Uterus (tissue), 4 donors: ENCODE results near the gene XPNPEP3. TPM values are rescaled to one million over a fixed set of nuclear protein-coding genes. Genes with fewer than 3 reads are reported as not detected.

Experiments
- DNase-seq, 2 donors: peaks; one replicate each; pipeline ENCODE4 v3.0.0-alpha.2; 2019 to 2020
- H3K27ac ChIP-seq, 2 donors: fragments of 200-600 bp; sonication (generic); 1 replicate in 1 of 2; 2 replicates in 1 of 2; pipeline ENCODE4 v1.5.1; 2016 to 2018
- H3K27me3 ChIP-seq, 2 donors: fragments of 200-600 bp; sonication (generic); one replicate each; pipeline ENCODE4 v1.5.1; 2018 to 2019; ENCODE audit warnings: control low read depth in 1 of 2
- H3K36me3 ChIP-seq, 2 donors: fragments of 200-600 bp; sonication (generic); one replicate each; pipeline ENCODE4 v1.5.1; 2019; ENCODE audit warnings: control low read depth in 1 of 2
- H3K4me1 ChIP-seq, 2 donors: fragments of 200-600 bp; sonication (generic); one replicate each; pipeline ENCODE4 v1.5.1; 2018 to 2019; ENCODE audit warnings: control low read depth in 1 of 2
- H3K4me3 ChIP-seq, 2 donors: fragments of 200-600 bp; sonication (generic); 1 replicate in 1 of 2; 2 replicates in 1 of 2; pipeline ENCODE4 v1.5.1; 2018 to 2019; ENCODE audit warnings: mild to moderate bottlenecking in 1 of 2
- H3K9me3 ChIP-seq, 2 donors: fragments of 200-600 bp; sonication (generic); one replicate each; pipeline ENCODE4 v1.5.1; 2019; ENCODE audit warnings: control low read depth in 1 of 2
- CTCF ChIP-seq, 4 experiments: fragments of 200-600 bp in 2 of 4; fragments of 450-650 bp in 2 of 4; sonication (generic) in 2 of 4; IDR thresholded peaks; one replicate each; pipeline ENCODE4 v1.5.1; 2016 to 2019; ENCODE audit warnings: antibody characterized with exemption in 4 of 4, mild to moderate bottlenecking in 2 of 4, moderate library complexity in 1 of 4
- POLR2A ChIP-seq, 2 donors: fragments of 450-650 bp; IDR thresholded peaks; one replicate each; pipeline ENCODE4 v1.6.1; 2016; ENCODE audit warnings: antibody characterized with exemption in 2 of 2, mild to moderate bottlenecking in 1 of 2, moderate library complexity in 1 of 2
- intact Hi-C: fragments of 100-400 bp; cut with DNase I; formaldehyde crosslinking; loops from one replicate; pipeline ENCODE4 v1.15.1; 2023; ENCODE audit warnings: low total_unique reads
- total RNA-seq, 4 donors: library from RNA; depleted of rRNA in 3 of 4; stranded (reverse); fragments of >200 nt in 3 of 4; gene quantifications; one replicate each; pipeline versions ENCODE4 v1.1.0 to v1.2.4, GENCODE V29; 2014 to 2023
- donor health status: DM: yes; HTN: yes; CAD: no.

Gene XPNPEP3
- total RNA-seq, 4 donors from 2014 or later = 1.5 to 25.6 (median 8.0) TPM

GRCh38 chr22:40950962-40951794 lies 94.2 kb downstream of the XPNPEP3 start, which contains the start of gene RBX1:
TSS of gene RBX1 (plus strand) at chr22:40951378. CDS start at chr22:40951399, 21 bp downstream.
- no peak for TF ChIP-seq CTCF (IDR thresholded peaks at IDR 0.05)
- TF ChIP-seq POLR2A (IDR thresholded peaks at IDR 0.05) = peak; percentile 70 to 71
- H3K9me3 ChIP-seq = no peaks in the 10 kb centered on the region
- H3K27ac ChIP-seq = peak within 1 kb of the TSS; percentile 96 to 97
- peak within 1 kb of the TSS; percentile 74 to 94 for H3K4me3 ChIP-seq
- DNase-seq = peak; percentile 98 to 99
- intact Hi-C loops = loop anchor here (1.0 to 10.0 kb wide), 2 partner anchors 74 to 140 kb away; no protein-coding TSS in a partner anchor
- peaks cover 0 to 7% of the 10 kb centered on the region in 2 donors for H3K4me1 ChIP-seq
- no peaks in the 10 kb centered on the region for H3K36me3 ChIP-seq
- H3K27me3 ChIP-seq = no peaks in the 10 kb centered on the region

GRCh38 chr22:40951795-40952605 lies 95.1 kb downstream of the XPNPEP3 start:
- TF ChIP-seq POLR2A (IDR thresholded peaks at IDR 0.05) (no peak), CTCF (IDR thresholded peaks at IDR 0.05) (no peak)
- no peaks in the 10 kb centered on the region for H3K27me3 ChIP-seq
- no peaks in the 10 kb centered on the region for H3K9me3 ChIP-seq
- peak overlapping the region; percentile 96 to 97 for H3K27ac ChIP-seq
- intact Hi-C loops = loop anchor here (10.0 kb wide), 1 partner anchor 73 kb away; no protein-coding TSS in a partner anchor
- H3K4me3 ChIP-seq = peak overlapping the region; percentile 74 to 94
- H3K4me1 ChIP-seq = peaks cover 0 to 7% of the 10 kb centered on the region in 2 donors
- no peaks in the 10 kb centered on the region for H3K36me3 ChIP-seq
- no peak for DNase-seq

- Histone ChIP-seq H3K9me3 (no peaks in the 10 kb centered on the region), H3K36me3 (no peaks in the 10 kb centered on the region), H3K27ac (no peak overlapping the region), H3K4me3 (no peak overlapping the region), H3K4me1 (peaks cover 0 to 7% of the 10 kb centered on the region in 2 donors), H3K27me3 (no peaks in the 10 kb centered on the region)
- intact Hi-C loops = loop anchor here (10.0 kb wide), 1 partner anchor 71 kb away; no protein-coding TSS in a partner anchor
- TF ChIP-seq POLR2A (IDR thresholded peaks at IDR 0.05) = no peak
- TF ChIP-seq CTCF (IDR thresholded peaks at IDR 0.05) = no peak
- DNase-seq = no peak
Observed at GRCh38 chr22:40953471-40953870, 96.5 kb downstream of the XPNPEP3 start.

- intact Hi-C loops = loop anchor here (10.0 kb wide), 1 partner anchor 71 kb away; no protein-coding TSS in a partner anchor
- no peaks in the 10 kb centered on the region for H3K36me3 ChIP-seq
- H3K4me1 ChIP-seq = peaks cover 0 to 7% of the 10 kb centered on the region in 2 donors
- no peaks in the 10 kb centered on the region for H3K9me3 ChIP-seq
- H3K27me3 ChIP-seq = no peaks in the 10 kb centered on the region
- no peak for TF ChIP-seq POLR2A (IDR thresholded peaks at IDR 0.05)
- no peak overlapping the region for H3K27ac ChIP-seq
- no peak for DNase-seq
- no peak overlapping the region for H3K4me3 ChIP-seq
Observed at GRCh38 chr22:40954113-40954512, 97.2 kb downstream of the XPNPEP3 start.

GRCh38 chr22:40955571-40955970 lies 98.6 kb downstream of the XPNPEP3 start:
- peaks cover 0 to 7% of the 10 kb centered on the region in 2 donors for H3K4me1 ChIP-seq
- no peak for DNase-seq
- H3K27me3 ChIP-seq = no peaks in the 10 kb centered on the region
- H3K36me3 ChIP-seq = no peaks in the 10 kb centered on the region
- TF ChIP-seq POLR2A (IDR thresholded peaks at IDR 0.05) = no peak
- TF ChIP-seq CTCF (IDR thresholded peaks at IDR 0.05) = no peak
- H3K4me3 ChIP-seq = no peak overlapping the region
- no peak overlapping the region for H3K27ac ChIP-seq
- H3K9me3 ChIP-seq = no peaks in the 10 kb centered on the region
- intact Hi-C loops = loop anchor here (10.0 kb wide), 1 partner anchor 69 kb away; no protein-coding TSS in a partner anchor
